ENCODE results near the gene CCDC12.

The CCDC12 gene

DNA sequence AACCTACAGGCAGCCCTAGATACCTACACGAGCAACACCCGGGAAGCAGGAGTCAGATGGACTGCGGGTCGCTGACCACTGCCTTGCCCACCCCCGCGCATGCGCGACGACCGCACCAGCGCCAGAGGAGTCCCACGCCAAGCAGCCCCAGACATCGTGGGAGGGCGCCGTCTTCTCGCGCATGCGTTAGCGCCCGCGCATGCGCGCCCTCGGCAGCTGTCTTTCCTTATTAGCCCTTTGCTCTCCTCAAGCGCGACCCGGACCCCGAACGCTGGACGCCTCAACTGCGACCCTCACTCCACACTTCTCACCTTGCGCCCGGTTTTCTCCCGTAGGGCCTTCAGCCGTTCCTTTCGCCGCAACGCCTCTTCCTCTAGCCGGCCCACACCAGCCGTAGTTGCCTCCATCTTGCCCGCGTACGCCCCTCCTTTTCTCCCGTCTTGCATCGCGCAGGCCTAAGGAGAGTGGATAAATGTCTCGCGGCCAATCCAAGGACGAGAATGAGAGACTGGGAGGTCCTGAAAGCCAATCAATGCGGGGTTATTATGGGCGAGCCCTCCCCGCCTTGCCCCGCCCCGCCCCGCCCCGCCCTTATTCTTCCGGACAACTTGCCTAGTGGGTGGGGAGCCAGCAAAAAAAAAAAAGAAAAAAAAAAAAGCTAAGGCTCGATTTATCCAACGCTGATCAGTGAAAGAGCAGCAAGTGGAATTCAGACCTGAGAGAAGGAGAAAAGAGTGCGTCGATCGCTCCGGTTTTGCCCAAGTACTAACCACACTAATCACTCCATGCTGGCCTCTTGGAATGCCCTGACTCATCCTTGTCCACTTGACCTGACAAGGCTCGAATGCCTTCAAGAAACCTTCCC, at the start of gene CCDC12:
CCDC12 (minus strand) TSS at position 420 of the 865 bp plus-strand sequence; CDS start at position 407, 13 bp downstream.
- peak; percentile 75 to 88 for DNase-seq (ENCODE audit: low read depth in 2 of 2)

DNA sequence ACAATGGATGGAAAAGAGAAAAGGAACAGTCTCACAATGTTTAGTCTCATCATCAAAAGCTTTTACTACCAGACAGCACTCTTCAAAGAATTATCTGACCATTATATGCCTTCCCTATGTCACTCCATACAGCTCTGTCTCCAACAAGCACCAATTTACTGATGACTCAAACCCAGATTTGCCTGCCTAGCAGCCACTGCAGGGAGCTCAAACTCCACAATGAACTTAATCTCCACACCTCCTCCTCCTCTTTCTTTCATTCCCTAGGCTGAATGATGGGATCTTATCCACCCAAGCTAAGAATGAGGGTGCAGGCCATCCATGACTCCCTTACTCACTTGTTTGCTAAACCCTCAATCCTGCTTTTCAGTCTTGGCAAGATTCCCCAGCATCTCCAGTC, 48.4 kb upstream of the CCDC12 start:
- DNase-seq (ENCODE audit: low read depth in 2 of 2), result no peak

DNA sequence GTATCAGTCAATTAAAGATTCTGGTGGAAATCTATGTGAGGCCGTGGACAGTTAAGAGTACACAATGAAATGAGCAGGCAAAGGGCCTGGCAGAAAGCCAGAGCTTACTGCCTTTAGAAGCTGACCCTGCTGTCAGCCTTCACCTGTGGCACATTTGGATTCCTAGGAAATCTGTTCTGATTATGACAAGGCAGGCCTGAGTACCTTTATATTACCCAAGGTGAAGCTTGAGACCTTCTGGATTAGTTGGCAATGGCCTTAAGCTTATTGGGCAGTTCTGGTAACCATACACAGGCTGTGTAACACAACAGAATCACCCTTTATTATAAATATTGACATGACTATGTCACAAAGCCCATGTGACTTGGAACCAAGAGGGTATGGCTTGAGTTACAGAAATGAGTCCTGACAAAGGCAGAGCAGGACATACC, 46.1 kb upstream of the CCDC12 start:
- DNase-seq (ENCODE audit: low read depth in 2 of 2), result no peak

DNA sequence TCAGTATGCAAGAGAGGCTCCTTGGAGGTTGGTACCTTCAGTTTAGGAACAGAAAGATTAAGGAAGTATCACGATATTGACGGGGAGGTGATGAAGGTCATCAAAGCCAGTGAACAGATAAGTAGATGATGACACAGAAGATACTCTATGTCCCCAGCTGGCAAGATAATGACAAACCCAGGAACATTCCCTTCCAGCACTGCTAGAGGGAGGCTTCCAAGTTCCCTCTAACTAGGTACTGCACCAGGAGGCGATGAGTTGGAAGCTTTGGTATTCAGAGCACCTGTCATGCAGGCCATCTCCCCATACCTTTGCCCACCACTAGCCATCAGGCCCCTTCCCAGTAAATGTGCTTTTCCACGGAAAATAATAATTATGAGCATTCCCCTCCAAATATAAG, 43.8 kb upstream of the CCDC12 start:
- DNase-seq (ENCODE audit: low read depth in 2 of 2), result no peak

DNA sequence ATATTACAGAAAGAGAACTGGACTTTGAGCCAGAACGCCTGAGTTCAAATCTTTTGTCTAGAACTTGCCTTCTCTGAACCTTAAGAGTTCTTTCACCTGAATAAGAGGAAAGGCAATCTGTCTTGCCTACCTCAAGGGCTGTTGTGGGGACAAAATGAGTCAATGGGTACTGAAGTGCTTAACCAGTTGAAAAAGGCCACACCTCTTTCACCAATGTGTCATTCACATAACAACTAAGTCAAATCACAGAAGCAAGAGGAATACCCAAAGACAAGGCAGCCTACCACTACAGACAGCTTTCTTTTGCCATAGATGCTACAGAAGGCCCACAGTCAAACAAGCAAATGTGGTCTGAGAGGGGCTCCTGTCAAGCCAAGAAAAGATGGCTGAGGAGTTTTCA, 42.7 kb upstream of the CCDC12 start:
- no peak for DNase-seq (ENCODE audit: low read depth in 2 of 2)

DNA sequence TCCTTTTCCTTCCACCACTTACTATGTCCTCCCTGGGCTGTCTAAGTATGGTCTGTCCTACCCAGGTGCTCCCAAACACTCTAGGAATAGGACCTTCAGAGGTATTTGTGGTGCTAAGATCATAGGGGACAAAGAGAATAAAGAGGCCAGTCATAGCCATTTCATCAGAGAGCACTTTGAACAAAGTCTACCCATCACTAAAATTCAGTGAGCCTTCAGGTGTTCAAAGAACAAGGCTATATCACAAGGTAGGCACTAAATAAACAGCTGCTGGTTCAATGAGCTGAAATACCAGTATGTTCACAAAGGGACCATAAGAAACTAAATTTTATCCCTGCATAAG, 41.7 kb upstream of the CCDC12 start:
- DNase-seq (ENCODE audit: low read depth in 2 of 2), result no peak

DNA sequence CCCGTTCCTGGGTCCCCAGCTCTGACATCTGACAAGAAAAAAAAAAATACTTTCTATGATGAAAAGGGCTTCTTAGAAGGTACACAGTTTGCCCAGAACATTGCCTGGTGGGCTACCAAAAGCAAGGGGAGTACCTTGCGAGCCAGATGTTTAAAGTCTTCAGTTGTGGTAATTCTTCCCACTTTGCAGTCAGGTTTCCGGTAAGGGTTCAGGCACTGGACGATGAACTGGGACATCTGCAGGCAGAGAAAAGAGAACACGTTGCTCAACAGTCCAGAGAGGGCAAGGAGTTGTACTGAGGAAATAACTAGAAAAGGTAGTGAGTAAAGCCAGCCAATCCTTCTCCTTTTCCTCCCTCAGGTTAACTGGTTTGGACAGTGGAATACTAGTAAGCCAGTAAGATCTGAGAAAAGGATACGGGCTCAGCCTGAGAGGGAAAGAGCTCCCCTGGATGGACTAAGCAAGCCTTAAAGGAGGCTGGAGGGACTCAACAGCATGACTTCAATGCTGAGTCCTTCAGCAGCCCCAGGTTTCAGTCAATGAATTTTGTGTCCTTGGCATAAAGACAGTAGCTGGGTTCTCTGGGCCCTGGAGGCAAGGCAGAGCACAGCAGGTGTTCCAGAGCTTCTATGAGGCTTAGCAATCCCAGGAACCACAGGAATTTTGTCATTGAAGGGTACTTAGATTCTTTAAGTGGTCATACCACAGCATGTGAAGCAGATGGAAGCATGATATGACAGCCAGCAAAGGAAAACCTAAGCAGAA, 41.1 kb upstream of the CCDC12 start:
- no peak for DNase-seq (ENCODE audit: low read depth in 2 of 2)

DNA sequence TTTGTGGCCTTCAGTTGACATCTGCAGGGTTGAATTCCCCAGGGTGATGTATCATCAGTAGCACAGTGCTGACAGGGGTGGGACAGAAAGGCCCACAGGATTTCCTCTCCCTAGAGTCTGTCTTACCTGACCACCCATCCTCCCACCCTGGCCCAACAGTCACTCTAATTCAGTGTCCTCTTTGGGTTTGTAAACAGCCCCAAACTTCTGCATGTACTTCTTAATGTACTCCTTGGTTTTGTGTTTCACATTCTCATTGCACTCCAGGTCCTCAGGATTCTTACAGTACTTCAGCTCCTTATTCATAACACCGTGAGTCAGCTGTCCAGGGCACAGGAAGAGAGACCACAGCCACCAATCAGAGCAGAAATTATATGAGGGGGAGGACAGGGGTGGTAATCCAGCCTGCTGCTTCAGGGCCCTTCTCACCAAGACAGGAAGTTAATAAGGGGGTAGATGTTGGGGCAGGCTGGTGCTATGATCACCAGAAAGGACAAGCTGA, 40.4 kb upstream of the CCDC12 start:
- no peak for DNase-seq (ENCODE audit: low read depth in 2 of 2)

DNA sequence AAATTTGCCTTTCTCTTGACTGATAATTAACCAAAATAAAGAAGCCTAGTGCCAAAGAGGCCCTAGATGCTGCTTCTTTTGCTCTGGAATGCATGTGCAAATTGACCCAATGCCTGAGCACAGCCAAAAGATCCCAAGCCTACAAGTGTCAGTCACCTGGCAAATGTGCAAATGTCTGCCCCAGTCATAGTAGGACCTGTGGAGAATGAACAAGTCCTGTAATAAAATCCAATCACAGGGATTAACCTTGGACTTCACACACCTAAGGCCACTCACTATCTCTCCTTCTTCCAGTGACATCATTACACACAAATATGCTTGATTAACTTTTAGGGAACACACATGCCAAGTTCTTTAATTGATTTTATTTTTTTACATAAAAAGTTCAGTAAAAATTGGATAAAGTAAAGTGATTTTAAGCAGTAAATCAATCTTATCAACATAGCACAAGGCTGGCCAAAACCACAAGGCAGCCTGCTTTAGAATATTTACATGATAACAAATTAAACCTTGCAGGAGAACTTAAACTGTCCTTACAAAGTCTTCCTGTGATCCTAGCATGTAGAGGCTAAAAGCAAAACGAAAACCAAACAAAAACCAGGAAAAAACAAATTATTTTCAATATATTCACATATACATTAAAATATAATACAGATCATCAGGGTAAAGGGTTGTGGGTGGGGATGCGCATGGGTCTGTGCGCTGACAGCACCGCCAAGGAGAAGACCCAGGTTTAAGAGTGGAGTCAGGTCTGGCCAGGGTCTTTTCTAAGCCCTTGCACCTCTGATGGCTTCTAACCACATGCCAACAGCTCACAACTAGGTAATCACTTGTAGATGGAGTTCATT, 39.8 kb upstream of the CCDC12 start:
- DNase-seq (ENCODE audit: low read depth in 2 of 2), result no peak

DNA sequence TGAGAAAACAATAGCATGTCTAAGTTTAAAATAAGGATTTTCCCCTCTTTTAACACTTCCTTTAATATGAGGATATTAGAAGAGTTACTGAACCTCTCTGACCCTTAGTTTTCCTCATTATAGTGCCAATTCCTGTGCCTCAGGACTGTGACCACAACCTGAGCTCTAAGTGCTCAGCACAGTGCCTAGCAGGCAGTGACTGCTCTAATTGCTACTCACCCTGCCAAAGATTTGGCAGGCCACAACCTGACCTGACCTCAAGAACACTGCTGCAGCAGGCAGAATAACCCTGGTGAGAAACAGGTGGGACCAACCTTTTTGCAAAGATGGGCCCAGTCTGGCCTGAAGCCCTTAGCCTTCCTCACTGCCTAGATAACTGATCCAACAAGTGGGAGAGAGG, 38.6 kb upstream of the CCDC12 start:
- no peak for DNase-seq (ENCODE audit: low read depth in 2 of 2)

DNA sequence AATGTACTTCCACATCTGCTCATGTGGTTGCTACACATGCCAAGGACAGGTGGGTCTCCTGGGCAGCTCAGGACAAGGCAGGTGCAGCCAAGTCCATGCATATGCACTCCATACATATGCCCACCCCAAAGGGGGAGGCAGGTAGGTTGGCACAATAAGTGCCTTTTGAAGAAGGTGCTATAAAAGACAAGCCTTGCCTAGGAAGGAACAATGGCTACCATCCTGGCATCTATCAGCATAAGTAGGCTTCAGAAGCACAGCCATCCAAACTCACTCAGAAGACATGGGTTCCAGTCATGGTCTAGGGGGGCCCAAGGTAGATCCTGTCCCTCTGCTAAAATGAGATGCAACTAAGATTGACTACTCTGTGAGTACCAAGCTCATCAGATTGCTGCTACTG, 37.5 kb upstream of the CCDC12 start:
- DNase-seq (ENCODE audit: low read depth in 2 of 2), result no peak

DNA sequence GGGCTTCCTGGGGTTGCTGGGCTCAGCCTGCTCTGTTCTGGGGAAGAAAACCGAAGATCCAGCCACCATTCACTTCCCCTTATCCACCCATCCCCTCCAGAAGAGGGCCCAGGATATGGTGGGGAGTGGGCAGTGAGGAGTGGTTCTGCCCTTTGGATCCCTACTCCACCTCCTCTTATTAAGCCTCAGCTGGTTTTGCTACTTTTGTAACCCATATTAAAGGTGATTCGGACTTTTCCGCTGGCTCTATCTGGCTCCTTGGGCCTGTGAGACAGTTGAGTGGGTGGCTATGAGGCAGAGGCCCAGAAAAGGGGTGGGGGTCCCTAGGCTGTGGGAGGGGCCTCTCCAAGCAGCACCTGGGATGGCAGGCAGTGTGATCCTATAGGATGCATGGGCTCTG, 36.7 kb upstream of the CCDC12 start:
- DNase-seq (ENCODE audit: low read depth in 2 of 2), result no peak

DNA sequence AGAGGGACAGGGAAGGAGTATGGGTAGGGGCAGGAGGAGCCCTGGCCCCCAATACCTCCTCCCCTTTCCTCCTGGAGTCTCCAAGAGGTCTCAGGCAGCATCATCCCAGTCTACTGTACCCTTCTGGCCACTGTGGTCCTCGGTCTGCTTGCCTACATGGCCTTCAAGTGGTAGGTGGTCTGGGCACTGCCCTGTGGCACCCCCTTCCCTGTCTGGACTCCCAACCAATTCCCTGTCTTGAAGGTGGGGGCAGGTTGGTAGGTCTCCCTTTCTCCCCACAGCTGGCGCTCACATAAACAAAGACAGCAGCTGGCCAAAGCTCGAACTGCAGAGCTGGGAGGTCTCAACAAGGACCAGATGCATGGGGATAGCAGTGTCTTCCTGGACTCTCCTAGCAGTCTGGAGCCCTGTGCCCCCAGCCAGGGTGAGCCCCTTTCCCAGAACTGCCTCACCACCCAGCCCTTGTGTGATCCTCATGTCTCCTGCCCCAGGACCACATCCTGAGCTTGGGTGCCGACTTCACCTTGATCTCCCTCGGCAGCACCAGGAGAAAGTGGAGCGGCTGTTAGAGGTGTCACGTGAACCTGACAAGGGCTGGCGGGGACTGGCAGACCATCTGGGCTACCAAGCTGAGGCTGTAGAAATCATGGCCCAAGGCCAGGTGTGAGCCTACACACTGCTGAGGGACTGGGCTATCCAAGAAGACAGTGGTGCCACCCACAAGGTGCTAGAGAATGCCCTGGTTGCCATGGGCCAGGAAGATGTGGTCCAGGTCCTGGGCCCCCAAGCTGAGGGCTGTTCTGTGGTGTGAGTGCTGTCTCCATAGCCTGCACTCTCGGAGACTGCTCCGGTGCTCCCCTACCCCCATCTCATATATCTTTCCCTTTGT, 36.0 kb upstream of the CCDC12 start:
- no peak for DNase-seq (ENCODE audit: low read depth in 2 of 2)

DNA sequence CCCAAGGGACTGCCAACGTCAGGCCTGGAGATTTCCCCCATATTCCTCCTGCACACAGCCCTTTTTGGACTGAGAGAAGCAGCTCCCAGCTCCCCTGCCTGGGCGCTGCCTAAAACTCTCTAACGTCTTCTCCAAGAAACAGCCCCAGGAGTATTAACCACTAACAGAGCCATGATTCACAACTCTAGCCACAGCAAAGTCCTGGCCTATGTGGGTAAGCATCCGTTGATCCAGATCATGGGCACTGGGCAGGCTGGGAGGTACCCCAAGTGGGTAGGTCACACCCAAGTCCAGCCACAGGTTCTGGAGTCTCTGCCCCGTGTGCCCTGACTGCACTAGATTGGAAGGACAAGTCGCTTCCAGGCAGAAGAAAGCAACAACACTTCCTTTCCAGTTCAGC, 34.8 kb upstream of the CCDC12 start:
- DNase-seq (ENCODE audit: low read depth in 2 of 2), result no peak

DNA sequence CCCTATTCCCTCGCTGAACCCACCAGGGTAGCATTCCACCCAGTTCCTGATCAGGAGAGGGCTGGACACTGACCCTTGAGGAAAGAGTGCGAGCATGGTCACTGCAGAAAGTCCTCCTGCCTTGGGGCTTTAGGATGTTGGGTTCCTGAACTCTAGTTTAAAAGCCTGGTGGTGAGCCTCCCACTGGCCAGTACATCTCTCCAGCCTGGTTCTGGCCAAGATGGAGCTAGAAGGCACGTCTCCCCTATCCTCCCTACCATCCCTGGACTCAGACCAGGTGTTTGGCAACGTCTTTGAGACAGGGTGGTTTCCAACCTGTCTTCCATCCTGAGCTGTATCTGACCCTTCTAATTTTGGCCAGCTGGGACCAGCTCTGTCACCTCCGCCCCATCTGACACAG, 34.4 kb upstream of the CCDC12 start:
- no peak for DNase-seq (ENCODE audit: low read depth in 2 of 2)

DNA sequence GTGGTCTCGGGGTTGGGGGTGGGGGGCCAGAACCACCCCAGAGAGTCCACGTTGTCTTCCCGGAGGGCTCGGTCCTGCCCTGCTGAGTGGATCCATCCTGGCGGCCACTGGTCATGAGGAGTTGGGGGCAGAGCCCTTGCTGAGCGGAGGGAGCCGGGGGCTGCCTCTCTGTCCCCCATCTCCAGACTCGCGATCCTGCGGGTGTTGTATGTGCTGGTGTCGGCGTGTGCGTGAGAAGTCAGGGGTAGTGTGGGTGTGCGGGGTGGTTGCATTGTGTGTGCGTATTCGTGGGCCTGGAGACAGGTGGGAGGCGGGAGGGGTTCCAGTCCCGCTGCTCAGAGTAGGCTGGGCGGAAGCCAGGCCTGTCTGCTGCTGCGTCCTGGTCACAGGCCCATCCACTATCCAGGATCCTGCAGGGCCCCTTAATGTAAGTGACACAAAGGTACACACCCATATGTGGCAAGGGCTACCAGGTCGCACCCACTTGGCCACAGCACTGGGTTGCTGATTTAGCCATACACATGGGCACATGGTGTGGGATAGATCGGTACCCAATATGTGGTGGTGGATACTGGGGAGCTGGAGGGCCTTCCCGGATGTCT, 33.7 kb upstream of the CCDC12 start:
- no peak for DNase-seq (ENCODE audit: low read depth in 2 of 2)

DNA sequence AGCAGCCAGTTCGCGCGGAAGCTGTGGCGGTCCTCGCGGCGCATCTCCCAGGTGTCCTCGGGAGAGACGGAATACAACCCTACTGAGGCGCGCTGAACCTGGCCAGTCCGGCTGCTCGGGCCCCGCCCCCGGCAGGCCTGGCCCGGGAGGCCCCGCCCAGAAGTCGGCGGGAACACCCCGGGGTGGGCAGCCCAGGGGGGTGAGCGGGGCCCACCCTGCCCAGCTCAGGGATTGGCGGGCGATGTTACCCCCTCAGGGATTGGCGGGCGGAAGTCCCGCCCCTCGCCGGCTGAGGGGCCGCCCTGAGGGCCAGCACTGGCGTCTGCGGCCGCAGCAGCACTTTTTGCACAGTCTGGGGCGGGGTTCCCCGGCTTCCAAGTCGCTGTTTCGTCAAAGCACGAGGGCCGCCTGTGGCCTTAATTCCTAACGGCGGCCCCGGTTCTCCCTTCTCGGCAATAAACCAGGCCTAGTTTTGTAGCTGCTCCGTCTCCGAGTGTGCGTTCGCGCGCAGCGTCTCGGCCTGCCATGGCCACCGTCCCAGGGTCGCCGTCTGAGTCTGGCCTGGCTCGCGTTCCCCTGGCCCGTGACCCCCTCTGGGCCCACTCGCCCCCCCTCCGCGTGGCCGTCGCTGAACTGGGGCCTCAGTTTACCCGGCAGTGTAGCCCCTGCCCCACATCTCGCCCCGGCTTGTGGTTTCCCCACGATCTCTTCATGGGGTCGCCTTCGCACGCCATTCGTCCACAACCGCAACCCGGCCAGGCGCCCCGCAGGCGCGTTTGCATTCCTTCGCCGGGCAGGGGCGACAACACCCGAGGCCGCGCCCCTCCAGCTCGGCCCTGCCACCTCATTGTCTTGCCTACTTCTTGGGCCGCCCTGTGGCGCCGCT, 32.9 kb upstream of the CCDC12 start:
- DNase-seq (ENCODE audit: low read depth in 2 of 2), result peak in 1 of 2 donors; percentile 69

DNA sequence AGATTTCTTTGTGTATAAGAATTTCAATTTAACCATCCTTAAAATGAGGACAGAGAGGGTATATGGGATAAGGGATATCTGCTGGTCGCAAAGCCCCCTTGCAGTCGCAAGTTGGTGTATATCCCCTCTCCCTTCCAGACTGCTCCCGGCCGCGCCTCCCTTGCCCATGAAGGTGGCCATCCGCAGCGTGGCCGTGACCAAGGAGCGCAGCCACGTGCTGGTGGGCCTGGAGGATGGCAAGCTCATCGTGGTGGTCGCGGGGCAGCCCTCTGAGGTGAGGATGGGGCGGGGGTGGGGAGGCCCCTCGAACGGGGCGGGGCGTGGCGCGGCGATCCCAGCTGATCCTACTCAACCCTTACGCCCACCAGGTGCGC, 32.3 kb upstream of the CCDC12 start:
- DNase-seq (ENCODE audit: low read depth in 2 of 2), result no peak

DNA sequence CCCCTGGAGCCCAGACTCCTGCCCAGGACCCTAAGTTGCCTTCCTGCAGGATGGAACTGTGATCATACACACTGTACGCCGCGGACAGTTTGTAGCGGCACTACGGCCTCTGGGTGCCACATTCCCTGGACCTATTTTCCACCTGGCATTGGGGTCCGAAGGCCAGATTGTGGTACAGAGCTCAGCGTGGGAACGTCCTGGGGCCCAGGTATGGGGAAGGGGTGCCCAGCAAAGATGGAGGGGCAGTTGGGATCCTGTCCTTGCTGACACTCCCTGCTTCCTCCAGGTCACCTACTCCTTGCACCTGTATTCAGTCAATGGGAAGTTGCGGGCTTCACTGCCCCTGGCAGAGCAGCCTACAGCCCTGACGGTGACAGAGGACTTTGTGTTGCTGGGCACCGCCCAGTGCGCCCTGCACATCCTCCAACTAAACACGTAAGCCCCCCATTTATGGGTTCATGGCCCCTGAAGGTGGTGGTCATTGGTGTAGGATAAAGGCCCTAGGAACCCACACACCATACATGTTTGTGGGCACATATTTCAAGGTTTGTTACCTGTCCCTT, 31.8 kb upstream of the CCDC12 start:
- no peak for DNase-seq (ENCODE audit: low read depth in 2 of 2)
